ENCODE data around the gene SEMA3G.

Gene SEMA3G

DNA sequence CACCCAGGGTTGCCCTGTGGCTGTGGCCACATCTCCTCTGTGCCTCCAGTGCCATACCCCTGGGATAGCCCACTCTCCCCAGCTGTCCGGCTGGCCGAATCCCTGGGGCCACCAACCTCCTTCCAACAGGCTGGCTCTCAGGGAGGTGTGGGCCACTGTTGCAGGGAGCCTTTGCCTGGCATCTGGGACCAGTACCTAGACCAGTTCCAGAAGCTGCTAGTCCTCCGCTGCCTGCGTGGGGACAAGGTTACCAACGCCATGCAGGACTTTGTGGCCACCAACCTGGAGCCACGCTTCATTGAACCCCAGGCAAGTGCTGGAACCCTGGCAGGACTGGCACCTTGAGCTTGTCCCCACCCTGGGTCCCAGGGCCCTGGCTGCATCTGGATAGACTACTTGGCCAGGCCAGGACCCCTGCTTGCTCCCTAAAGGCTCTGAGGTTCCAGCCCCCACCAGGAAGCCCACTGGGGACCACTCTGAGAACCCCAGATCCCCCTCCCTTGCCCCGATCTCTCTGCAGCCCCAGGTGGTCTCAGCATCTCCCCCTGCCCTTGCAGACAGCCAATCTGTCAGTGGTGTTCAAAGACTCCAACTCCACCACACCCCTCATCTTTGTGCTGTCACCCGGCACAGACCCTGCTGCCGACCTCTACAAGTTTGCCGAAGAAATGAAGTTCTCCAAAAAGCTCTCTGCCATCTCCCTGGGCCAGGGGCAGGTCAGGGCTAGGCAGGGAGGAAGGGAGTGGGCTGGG, 50.0 kb downstream of the SEMA3G start:
- no peak for DNase-seq

GRCh38 chr3:52393959-52394670, 50.8 kb downstream of the SEMA3G start:
- no peak for DNase-seq

- no peak for DNase-seq
Observed at GRCh38 chr3:52393131-52393807, 51.6 kb downstream of the SEMA3G start.

DNA sequence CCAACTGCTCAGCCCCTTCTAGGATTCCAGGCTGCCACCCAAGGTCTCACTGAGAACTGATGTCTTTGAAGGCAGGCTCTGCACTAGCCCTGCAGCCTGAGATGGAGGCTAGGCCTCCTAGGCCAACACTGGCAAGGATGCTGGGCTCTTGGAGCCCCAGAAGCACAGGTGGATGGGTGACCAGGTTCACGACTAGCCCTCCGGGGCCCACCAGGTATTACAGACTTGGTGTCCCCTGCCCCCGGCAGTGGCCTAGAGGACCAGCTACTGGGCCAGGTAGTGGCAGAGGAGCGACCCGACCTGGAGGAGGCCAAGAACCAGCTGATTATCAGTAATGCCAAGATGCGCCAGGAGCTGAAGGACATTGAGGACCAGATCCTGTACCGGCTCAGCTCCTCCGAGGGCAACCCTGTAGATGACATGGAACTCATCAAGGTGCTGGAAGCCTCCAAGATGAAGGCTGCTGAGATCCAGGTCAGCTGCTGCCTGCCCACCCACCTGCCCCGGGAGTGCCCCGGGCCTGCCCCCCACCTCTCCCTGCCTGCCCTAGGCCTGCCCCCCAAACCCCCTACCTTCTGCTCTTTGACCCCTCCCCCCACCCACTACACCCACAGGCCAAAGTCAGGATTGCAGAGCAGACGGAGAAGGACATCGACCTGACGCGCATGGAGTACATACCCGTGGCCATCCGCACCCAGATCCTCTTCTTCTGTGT, 52.5 kb downstream of the SEMA3G start:
- DNase-seq = no peak

DNA sequence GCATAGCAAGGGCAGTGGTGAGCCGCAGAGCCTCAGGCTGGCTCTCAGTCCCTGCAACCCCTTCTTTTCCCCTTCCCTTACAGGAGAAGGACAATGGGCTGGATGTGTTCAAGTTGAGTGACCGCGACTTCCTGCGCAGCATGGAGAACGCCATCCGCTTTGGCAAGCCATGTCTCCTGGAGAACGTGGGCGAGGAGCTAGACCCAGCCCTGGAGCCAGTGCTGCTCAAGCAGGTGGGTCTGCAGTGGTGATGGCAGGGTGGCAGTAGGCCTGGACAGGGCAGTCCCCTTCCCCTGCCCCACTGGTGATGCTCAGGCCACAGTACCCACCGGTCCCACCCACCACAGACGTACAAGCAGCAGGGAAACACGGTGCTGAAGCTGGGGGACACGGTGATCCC, 53.8 kb downstream of the SEMA3G start:
- no peak for DNase-seq

DNA sequence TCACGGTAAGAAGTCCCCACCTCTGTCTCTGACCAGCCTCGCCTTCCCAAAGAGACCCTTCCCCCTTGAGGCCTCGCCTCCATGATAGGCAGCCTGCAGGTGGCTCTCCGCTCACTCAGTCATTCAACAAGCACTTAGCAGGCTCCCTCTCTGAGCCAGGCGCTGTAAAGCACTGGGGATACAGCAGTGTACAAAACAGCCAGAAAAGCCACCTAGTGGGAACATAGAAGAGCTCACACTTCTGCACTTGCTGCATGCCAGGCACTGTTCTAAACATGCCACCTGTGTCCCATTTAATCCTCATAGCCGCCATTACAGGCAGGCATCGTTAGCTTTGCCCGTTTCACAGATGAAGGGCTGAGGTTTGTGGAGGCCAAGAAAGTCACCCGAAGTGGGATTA, 56.0 kb downstream of the SEMA3G start:
- no peak for DNase-seq

- no peak for DNase-seq
Observed at GRCh38 chr3:52388348-52388821, 56.5 kb downstream of the SEMA3G start.

GRCh38 chr3:52387481-52387880, 57.4 kb downstream of the SEMA3G start:
- DNase-seq = no peak

DNA sequence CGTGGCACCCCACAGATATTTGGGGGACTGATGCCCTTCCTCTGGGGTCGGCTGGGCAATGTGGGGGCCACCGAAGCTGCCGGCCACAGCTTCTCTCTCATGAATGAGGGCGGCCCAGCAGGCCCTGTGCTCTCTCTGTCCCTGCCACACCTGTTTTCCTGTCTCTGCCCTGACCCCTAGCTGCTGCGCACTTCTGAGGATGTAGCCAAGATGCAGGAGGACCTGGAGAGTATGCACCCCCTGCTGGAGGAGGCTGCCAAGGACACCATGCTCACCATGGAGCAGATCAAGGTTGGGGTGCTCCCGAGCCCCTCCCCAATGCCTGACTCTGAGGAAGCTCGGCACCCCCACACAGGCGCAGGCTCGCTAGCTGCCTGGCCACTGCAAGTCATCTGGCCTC, 59.7 kb downstream of the SEMA3G start:
- no peak for DNase-seq

- no peak for DNase-seq
Observed at GRCh38 chr3:52384019-52384761, 60.7 kb downstream of the SEMA3G start.

- no peak for DNase-seq
Observed at GRCh38 chr3:52383446-52383845, 61.5 kb downstream of the SEMA3G start.

Measured in activated effector memory CD4-positive, alpha-beta T cell treated with anti-CD3 and anti-CD28 coated beads, Interleukin-2, amount 50 U/mL, for 16 hours (primary cell).